HL-60 (cell line): ENCODE results near the gene TMEM176B.
"Not testable (repeated sequence)": the region's sequence is repeated elsewhere in the genome, so short reads cannot be mapped to it uniquely, and the experiment has no call there.

Source experiments
- DNase-seq, 2 experiments: peaks; one replicate each; pipeline ENCODE4 v3.0.0-alpha.2; 2010 to 2020; ENCODE audit warnings: low read depth in 1 of 2, low spot score in 1 of 2
- H3K27ac ChIP-seq: fragments of 250-450 bp; sonication (Bioruptor Pico); replicated peaks from 2 replicates; pipeline ENCODE4 v1.5.1; 2020; ENCODE audit warnings: mild to moderate bottlenecking, moderate library complexity
- H3K27me3 ChIP-seq: fragments of 250-450 bp; sonication (Bioruptor Pico); 2 replicates; pipeline ENCODE4 v1.5.1; 2021; ENCODE audit warnings: mild to moderate bottlenecking, moderate library complexity; ENCODE audit not compliant: insufficient read depth, poor library complexity, severe bottlenecking
- H3K4me3 ChIP-seq: replicated peaks from 2 replicates; pipeline ENCODE4 v1.5.1; 2011; ENCODE audit warnings: mild to moderate bottlenecking, control low read depth, low read length; ENCODE audit not compliant: insufficient read depth
- GABPA ChIP-seq: IDR thresholded peaks from 2 replicates; pipeline ENCODE4 v1.6.1; 2012; ENCODE audit warnings: low read depth
- POLR2AphosphoS5 ChIP-seq: IDR thresholded peaks from 2 replicates; pipeline ENCODE4 v1.6.1; 2012; ENCODE audit warnings: low read depth
- SPI1 ChIP-seq: IDR thresholded peaks from 2 replicates; pipeline ENCODE4 v1.6.1; 2012; ENCODE audit warnings: low read depth, mild to moderate bottlenecking, borderline replicate concordance
- TF ChIP-seq, protein P1 (sequence below): IDR thresholded peaks from 2 replicates; pipeline ENCODE4 v1.6.1; 2012; ENCODE audit warnings: low read depth; ENCODE audit not compliant: insufficient replicate concordance
- TF ChIP-seq, protein P2 (sequence below): IDR thresholded peaks from one replicate; pipeline ENCODE4 v1.5.1; 2011; ENCODE audit warnings: low read length, control low read depth, inconsistent platforms; ENCODE audit not compliant: insufficient read depth

Gene TMEM176B

DNA sequence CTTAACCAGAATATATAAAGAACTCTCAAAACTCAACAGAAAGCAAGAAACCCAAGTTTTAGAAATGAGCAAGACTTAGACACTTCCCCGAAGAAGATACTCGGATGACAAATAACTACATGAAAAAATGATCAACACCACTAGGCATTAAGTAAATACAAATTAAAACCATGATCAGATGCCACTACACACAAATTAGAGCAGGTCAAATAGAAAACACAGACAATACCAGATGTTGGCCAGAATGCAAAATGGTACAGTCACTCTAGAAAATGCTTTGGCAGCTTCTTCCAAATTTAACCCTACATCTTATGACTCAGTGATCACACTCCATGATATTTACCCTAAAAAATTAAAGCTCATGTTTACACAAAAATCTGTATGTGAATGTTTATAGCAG, 18.8 kb upstream of the TMEM176B start:
- TF ChIP-seq GABPA (no peak), POLR2AphosphoS5 (no peak), SPI1 (no peak)
- TF ChIP-seq, protein P1, sequence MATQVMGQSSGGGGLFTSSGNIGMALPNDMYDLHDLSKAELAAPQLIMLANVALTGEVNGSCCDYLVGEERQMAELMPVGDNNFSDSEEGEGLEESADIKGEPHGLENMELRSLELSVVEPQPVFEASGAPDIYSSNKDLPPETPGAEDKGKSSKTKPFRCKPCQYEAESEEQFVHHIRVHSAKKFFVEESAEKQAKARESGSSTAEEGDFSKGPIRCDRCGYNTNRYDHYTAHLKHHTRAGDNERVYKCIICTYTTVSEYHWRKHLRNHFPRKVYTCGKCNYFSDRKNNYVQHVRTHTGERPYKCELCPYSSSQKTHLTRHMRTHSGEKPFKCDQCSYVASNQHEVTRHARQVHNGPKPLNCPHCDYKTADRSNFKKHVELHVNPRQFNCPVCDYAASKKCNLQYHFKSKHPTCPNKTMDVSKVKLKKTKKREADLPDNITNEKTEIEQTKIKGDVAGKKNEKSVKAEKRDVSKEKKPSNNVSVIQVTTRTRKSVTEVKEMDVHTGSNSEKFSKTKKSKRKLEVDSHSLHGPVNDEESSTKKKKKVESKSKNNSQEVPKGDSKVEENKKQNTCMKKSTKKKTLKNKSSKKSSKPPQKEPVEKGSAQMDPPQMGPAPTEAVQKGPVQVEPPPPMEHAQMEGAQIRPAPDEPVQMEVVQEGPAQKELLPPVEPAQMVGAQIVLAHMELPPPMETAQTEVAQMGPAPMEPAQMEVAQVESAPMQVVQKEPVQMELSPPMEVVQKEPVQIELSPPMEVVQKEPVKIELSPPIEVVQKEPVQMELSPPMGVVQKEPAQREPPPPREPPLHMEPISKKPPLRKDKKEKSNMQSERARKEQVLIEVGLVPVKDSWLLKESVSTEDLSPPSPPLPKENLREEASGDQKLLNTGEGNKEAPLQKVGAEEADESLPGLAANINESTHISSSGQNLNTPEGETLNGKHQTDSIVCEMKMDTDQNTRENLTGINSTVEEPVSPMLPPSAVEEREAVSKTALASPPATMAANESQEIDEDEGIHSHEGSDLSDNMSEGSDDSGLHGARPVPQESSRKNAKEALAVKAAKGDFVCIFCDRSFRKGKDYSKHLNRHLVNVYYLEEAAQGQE: no peak
- TF ChIP-seq, protein P2, sequence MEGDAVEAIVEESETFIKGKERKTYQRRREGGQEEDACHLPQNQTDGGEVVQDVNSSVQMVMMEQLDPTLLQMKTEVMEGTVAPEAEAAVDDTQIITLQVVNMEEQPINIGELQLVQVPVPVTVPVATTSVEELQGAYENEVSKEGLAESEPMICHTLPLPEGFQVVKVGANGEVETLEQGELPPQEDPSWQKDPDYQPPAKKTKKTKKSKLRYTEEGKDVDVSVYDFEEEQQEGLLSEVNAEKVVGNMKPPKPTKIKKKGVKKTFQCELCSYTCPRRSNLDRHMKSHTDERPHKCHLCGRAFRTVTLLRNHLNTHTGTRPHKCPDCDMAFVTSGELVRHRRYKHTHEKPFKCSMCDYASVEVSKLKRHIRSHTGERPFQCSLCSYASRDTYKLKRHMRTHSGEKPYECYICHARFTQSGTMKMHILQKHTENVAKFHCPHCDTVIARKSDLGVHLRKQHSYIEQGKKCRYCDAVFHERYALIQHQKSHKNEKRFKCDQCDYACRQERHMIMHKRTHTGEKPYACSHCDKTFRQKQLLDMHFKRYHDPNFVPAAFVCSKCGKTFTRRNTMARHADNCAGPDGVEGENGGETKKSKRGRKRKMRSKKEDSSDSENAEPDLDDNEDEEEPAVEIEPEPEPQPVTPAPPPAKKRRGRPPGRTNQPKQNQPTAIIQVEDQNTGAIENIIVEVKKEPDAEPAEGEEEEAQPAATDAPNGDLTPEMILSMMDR: no peak
- no peak for DNase-seq
- Histone ChIP-seq H3K4me3 (no peak overlapping the region), H3K27me3 (no peaks in the 10 kb centered on the region), H3K27ac (no peak overlapping the region)

DNA sequence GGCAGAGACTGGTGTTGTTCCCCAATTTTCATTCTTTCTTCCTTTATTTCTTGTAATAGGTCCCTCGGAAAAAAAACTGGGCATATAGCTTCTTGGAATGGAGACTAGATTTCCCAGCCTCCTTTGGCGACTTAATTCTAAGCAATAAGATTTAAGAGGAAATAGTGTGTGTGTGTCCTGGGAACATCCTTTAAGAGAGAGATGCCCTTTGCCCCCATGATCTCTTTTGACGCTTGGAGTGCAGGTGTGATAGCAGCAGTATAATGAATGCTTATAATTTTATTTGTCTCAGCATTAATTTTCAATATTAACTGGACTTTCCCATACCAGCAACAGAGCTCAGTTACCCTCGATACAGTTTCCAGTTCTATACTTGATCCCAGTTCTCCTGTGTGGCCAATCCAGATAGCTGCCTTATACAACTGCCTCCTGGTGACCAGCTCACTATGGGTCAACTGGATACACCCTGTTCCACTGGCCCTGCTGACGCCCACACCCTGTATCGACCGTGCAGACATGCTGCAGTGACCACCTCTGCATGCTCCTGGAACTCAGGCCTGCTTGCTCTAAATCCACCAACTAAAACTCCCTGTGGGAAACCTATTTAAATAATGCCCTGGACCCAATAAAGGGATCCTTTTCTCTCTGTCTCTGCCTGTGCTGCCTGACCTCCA, 14.3 kb upstream of the TMEM176B start:
- no peak for DNase-seq
- Histone ChIP-seq H3K27ac (no peak overlapping the region), H3K4me3 (no peak overlapping the region), H3K27me3 (no peaks in the 10 kb centered on the region)
- no peak for TF ChIP-seq SPI1
- TF ChIP-seq, protein P2: no peak
- no peak for TF ChIP-seq POLR2AphosphoS5
- no peak for TF ChIP-seq GABPA
- TF ChIP-seq, protein P1: no peak

GRCh38 chr7:150807616-150808438, 7.7 kb upstream of the TMEM176B start:
- not testable (repeated sequence) for H3K27me3 ChIP-seq, H3K27ac ChIP-seq, H3K4me3 ChIP-seq, DNase-seq

DNA sequence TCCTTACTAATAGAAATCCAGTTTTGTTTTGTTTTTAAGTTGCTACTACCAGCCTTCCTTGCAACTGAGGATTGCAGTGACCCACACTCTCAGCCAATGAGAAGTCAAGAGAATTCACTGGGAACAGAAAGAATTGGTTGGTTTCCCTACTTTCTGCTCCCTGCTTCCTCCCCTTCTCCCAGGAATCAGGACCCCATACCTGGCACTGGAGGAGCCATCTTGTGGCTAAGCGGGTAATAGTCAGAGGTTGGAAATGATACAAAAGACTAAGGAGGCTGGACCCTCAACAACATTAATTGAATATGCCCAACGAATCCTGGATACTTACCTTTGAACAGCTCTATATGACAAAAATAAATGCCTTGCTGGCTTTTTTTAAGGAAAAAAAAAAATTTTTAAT, 6.7 kb upstream of the TMEM176B start:
- Histone ChIP-seq H3K27me3 (peaks cover 3% of the 10 kb centered on the region), H3K4me3 (no peak overlapping the region), H3K27ac (no peak overlapping the region)
- no peak for DNase-seq
- TF ChIP-seq GABPA (no peak), POLR2AphosphoS5 (no peak), SPI1 (no peak)
- TF ChIP-seq, protein P2: no peak
- TF ChIP-seq, protein P1: no peak
